NCI-H146 (cell line): ENCODE data around the gene REV1.

Source experiments
- DNase-seq: peaks from one replicate; lab custom pipeline; 2025; lab: John Stamatoyannopoulos, UW

Gene REV1

DNA sequence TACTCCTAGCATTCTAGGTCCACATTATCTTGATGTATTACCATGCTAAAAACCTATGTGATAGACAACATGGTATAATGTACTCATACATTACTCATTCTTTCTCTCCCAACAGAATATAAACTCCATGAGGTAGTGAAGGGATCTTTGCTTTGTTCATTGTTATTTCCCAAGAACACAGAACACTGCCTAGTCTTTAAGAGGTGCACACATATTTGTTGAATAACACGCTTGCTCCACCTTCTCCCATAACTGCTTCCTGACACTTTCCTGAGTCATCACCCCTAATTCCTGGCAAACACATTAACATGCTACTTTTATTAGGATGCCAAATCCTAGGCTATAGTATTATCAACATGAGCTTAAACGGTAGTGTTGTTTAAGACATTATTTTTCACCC lies 41.3 kb downstream of the REV1 start:
- no peak for DNase-seq

DNA sequence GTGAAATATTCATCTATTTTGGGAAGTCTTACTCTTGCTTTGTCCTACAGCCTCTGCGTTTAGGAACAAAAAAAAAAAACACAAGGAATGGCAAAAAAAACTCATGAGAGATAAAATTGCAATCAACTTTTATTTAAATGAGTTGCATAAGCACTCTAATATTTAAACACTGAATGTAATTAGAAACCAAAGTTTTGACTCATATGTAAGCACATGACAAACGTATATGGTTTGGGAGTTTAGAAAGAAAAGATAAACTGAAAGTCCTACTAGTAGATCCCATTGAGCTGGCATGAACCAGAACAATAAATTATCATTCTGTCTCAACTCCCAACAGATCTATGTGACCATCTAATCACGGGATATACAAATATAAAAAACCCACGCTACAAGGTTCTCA lies 44.8 kb downstream of the REV1 start:
- no peak for DNase-seq

DNA sequence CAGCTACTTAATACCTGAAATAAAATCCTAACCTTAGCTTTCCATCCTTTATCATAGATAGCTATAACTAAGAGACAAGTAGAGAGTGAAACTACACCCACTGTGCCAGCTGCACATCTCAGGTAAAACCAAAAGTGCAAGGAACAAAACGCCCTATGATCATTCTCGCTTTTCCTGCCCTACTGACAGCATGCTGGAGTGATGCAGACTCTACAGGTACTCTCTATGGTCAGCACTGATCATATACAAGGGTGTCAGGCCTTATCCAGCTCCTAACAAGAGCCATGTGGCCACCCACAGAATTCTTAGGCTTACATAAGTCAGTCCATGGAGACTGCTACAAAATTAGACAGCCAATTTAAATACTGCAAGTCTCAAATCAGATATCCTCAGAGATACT lies 45.6 kb downstream of the REV1 start:
- DNase-seq, result no peak

DNA sequence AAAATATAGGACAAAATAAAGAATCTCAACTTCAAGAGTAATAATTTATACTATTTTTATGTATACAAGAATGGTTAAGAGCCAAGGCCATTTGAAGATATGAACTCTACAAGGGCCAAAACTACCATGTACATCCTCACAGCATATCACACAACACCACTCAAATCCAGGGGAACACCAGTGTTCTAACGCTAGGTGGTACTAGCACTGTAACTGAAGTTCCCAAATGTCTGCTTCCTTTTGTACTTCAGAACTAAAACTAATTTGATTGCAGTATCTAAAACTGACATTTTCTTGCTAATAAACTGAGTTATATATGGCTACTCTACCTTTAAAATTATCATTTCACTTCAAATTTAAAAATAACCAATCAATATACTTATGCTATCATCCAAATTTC lies 47.0 kb downstream of the REV1 start:
- no peak for DNase-seq

DNA sequence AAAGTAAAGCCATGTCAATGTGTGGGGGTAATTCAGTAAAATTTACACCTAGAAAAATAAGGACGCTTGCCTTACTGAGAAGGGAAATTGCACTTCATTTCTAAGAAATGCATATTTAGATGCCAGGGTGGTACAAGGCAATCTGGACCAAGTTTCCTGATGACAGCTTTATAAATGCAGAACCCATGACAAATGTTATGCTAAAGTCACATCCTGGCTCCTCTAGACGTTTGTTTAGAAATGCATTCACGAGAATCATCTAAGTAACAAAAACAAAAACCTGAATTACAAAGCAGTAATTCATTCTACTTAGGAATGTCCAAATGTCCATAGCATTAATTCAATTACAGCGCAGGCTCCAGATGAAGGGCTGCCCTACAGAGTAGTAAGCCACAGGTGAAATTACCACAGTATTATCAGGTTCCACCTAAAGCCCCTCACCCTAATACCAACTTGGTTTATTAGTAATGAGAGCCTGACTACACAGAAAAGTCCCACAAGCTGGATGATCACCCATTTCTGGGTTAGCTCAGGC lies 49.8 kb downstream of the REV1 start:
- no peak for DNase-seq

DNA sequence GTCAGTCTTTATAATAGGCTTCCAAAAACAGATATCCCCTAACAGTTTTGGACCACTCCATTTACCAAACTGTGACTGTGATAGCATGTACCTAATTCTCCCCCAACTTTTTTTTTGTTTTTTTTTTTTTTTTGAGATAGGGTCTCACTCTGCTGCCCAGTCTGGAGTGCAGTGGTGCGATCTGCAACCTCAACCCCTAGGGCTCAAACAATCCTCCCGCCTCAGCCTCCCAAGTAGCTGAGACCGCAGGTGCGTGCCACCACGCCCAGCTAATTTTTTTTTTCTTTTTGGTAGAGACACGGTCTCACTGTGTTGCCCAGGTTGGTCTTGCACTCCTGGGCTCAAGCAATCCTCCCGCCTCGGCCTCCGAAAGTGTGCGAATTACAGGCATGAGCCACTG lies 52.9 kb downstream of the REV1 start:
- no peak for DNase-seq

DNA sequence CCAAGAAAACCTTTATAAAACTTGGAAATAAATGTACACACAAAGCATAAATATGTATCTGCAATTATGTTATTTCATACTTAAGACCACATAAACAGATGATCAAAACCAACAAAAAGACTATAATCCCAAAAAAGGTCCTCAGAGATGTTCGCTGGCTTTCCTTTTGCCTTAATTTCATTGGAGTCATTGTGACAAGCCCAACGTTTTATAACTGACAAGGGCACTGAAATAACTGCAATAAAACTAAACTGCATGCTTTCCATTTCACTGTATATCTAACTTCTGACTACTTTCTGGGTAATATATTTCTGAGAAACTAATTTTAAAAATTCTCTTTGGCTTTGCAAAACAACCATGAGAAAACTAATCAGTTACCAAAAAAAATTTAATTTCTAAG lies 56.5 kb downstream of the REV1 start:
- DNase-seq, result no peak

DNA sequence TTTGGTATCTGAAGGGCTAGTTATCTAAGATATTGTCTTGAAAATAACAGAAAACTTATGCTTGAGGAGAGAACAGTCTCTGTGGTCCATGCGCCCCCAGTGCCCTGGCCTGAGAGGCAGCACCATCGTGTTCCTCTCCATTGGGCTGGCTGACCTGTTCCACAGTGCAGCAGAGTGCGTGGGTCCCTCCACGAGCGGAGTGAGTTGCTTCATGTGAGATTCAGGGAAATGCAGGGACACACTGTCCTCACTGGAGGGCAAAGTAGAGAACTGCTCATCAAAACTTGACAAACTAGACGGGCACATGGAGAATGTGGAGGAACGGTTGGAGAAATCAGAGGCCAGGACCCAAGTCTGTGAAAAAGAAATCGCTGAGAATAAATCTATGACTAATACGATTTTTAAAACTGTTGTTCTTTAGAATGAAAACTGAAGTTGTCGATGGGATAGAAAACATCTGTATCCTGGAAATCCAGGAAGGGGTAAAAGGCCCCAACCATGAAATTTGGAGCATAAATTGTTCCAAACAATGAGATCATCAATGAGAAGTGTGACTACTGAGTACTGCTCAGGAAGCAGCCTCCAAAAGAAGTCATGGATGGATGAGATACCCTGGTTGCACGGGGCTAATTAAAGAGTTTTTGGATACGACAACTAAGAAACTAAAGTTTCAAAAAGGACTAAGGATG lies 58.1 kb downstream of the REV1 start:
- no peak for DNase-seq

DNA sequence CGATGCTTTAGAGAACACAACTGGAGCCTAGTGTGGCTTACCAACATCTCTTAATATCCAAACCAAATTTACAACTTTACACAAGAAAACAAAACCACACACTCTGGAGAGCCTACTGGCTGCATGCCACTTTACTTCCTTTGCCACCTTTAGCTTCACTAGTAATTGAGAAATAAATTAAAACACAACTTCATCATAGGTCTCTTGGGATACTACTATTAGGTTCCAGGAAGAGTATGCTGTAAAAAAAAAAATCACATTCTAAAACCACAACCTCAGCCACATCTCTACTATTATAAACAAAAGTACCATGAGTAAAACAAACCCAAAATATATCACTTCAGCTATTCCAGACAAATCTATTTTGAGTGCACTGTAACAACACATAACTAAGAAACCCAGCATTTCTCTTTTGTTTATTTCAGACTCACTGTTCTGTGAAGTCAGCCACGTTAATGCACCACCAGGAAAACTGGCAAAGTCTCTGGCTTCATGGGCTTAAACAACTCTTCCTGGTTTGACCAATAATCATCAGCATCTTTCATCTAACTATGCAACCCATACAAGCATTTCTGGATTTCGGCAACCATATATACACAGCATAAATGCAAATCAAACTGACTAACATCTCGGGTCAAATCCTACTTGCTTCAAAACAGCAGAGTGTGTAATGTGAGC lies 59.1 kb downstream of the REV1 start:
- no peak for DNase-seq

DNA sequence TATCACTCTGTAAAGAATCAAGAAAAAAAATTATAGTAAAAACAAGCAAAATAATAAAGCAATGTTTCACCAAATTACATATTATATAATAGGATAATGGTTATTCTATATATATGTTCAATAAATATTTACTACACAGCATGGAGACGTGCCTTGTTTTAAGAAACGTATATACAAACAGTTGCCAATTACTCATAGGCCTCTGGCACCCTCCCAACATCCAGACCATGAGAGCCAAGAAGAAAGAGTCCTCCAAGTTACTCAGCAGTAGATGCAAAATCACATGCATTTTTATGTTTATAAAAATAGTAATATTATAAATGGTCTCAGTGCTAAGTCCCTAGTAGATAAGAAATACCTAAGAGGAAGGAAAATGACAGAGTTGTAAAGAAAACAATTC lies 64.8 kb downstream of the REV1 start:
- DNase-seq, result no peak

DNA sequence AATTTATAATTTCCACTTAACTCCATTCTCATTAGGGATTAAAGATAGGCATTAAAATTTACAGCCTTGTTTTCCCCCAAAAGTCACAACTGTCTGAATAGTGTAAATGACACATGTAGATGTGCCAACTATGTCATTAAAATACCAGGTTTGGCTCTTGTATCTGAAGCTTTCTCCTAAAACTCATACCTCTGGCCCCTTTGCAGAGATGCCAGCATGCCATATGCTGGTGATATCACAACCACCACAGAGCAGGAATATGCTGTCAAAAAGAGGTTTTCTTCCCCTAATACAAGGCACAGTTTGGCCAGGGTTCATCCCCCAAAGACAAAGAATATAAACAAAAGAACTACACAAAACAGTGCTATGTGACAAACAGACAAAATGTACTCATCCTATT lies 65.4 kb downstream of the REV1 start:
- no peak for DNase-seq

DNA sequence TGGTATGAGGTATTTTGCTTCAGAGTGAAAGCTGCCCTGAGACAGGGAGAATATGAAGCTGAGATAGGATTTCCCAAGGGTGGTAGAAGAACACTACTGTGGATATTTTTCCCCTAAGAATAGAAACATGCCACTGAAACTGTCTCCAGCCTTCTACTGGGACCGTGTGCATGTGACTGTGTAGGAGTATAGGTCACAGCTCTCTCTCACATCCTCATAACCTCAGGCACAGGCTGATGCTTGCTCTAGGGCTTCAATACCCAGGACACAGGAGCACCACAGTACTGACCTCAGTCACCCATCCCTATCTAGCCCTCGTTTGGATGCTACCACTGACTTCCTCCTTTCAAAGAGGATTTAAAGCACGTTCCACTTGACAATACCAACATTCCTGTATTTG lies 67.2 kb downstream of the REV1 start:
- no peak for DNase-seq

DNA sequence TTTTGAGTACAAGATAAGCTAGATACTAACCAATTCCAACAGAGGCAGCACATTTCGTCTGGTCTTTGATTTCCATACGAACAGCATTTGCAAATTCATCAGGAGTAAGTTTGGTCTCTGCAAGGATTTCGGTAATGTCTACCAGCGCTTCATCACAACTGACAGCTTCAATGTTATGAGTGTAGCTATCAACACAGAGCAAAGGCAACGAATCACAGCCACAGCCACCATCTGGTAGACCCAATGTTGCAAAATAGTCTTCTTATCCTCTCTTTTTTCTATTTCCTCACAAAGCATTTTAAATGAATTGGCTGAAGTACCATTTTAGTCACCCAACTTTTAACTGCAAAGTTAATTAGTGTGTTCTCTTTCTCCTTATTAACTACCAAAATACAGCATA lies 68.3 kb downstream of the REV1 start:
- DNase-seq, result no peak

DNA sequence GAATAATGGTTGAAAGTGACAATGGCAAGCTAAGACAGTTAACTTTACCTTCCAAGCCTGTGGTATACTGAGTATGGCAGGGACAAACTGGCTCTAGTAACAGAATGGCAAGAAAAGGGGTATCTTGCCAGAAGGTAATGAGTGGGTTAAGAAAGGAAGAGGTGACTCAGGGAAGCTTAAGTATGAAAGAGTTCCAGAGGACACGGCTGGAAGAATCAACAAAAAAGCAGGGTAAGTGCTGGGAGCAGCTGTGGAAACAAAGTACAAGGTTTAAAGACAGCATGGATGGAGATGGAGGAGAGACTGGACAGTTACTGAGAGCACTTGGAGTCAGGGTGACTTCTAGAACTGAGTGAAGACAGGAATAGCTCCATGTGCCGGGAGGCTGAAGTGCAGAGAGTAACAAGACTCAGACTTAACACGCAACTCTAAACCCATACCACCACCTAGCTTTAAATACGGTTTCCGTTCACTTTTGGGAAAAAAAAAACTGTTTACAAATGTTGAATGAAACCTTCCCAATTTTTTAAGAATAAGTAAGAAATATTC lies 69.0 kb downstream of the REV1 start:
- no peak for DNase-seq

DNA sequence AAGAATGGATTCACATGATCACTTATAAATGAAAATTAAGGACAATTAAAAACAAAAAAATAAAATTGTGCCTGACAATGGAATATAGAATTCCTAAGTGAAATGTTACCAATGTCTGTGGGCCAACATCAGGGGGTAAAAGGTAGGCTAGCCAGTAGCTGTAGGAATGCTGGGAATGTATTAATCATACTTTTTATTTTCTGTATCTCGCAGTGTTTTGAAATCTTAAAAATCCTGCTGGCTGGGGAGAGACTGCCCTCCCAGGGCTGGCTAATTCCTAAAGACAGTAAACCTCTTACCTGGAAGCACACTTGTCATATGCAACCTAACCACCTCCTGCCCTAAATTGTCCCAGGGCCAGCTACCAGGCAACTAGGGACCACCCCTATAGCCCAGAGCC lies 69.8 kb downstream of the REV1 start:
- no peak for DNase-seq

DNA sequence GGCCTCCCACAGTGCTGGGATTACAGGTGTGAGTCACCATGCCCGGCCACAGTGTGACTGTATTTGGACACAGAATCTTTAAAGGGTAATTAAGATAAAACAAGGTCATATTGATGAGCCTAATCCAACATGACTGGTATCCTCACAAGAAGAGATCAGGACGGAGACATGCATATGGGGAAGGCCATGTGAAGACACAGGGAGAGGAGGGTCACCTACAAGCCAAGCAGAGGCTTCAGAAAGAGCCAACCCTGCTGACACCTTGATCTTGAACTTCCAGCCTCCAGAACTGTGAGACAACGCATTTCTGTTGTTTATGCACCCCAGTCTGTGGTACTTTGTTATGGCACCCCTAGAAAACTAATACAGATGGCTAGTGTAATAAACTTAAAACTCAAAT lies 72.4 kb downstream of the REV1 start:
- no peak for DNase-seq

DNA sequence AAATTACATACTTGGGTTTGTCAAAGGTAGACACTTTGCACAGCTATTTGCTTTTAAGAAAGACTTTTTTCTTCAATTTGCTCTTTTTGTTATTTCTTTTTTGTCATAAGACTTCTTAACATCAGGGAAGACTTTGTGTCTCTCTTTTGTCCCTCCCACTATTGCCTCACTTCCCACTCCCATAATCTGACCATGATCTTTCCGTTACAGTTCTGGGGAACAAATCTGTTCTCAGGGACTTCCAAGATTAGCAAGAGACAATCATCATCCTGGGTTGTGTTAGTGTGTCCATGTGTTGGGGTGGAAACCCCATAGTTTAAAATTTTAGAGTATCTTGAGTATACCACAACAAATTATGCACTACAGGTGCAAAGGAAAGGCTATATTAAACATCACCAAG lies 75.3 kb downstream of the REV1 start:
- no peak for DNase-seq

DNA sequence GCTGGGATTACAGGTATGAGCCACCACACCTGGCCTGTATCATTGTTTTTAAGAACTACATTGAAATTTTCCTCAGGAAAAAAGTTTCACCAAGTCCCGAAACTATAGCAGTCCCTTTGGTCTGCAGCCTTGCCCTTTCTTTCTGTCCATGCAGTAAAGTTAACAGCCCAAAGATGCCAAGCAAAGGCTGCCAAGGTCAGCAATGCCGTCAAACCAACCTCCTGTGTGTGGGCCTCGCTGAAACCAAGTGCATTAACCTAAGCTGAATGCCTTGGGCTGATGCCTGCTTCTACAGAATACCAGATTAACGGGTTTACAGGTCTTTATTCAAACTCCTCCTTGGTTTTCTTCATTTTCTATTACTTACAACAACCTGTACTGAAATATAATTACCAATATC lies 79.5 kb downstream of the REV1 start:
- no peak for DNase-seq

DNA sequence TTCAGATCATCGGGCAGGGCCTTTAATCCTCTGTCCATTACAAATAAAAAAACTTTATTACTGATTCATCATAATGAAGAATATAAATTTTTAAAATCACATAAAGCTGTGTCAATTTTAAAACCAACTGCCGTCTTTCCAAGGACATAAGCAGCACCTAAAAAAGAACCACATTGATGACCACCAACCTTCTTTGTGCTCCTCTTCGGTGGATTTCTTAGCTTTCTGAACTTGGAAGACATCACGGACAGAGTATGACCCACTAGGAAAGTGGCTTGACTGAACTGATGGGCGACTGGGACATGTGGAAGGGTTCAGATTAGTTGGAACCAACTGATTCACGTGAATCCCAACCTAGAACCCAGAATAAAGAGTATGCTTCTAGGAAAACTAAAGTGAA lies 83.7 kb downstream of the REV1 start:
- DNase-seq, result no peak

DNA sequence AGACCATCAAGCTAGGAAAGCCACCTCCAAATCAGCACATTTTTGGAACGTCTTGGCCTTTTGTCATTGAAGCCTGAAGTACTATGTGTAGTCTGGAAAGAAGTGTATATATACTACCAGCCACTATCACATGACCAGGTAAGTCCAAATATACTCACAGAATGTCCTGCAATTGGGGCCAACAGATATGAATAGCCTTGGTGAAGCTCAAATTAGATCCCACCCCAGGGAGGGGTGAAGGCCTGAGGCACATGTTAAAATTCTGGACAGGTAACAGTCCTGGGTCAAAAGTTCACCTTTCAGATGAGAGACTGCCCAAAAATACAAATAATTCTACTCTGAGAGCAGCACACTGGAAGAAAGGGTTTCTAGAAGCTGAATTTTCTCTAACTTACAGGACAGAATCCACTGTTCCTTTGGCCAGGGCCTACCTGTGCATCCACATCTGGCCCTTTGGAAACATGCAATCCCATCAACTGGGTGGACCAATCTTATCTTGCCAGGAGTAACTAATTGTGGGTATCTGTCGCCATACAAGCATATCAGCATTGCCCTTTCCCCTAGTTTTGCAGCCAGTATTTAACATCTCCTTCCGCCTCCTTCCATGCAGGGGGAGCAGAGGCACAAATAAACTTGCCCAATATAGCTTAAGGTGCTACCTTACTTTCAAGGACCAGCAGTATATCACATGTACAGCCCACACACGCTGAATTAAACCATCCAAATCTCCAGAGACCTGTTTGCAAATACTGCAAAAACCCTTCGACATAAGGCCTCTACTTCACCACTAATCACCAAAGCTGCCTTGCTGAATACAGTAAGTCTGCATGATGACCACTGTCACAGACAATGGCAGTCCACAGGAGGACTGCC lies 84.8 kb downstream of the REV1 start:
- DNase-seq, result no peak

DNA sequence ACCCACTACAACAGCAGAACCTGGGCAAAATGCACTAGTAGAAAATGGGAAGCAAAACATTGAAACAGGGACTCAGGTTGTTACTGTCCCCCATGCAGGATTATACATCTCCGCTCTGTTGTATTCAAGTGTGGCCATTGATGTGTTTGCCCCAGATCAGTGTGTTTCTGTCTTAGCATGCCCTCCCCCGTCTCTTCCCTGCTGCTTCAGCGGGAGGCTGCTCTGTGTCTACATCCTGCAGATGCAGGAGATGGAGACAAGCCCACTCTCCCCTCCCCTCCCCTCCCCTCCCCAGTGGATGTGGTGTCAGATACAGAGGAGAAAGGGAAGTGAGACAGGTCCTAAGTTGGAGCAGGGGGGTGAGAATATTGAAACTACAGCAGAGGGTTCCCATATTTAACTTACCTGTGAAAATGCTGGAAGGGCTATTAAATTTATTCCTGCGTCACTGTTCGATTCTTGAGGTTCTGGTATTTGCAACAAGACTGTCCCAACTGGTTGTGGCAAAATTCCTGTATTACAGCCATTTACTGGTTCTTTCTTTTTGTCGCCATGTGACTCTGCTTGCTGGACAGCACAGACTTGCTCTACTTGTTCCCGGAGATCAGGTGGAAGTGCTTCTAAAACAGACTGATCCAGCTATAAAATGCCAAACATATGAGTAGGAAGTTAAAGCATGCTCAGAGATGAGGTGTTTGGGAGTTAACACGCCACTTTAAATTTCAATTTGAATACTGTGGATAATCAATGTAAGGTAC lies 85.6 kb downstream of the REV1 start:
- no peak for DNase-seq

DNA sequence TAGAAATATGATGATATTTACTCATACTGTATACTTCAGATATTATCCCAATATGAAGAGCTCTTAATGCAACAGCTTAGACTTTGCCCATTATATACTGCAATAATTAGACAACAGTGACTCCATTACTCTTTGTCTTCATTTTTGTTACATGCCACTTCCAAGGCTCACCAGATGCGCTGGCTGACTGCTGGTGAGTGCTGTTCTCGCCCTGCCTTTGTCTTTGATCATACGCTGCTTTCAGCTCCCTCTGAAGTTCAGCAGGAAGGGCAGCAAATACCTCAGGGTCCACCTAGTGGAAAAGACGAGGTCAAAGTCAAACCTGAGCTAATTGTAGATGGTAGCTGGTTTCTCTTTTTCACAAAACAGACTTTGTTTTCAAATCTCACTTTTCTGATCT lies 86.3 kb downstream of the REV1 start:
- DNase-seq, result no peak
